IPS-15b (cell line): ENCODE measurements around the gene ELP4.
A peak's percentile ranks its signal among the peaks of the same experiment; 100 is the strongest.

Experiments used
- H3K27me3 ChIP-seq: one replicate; pipeline ENCODE4 v1.6.1; 2013; ENCODE audit warnings: low read length; ENCODE audit not compliant: control insufficient read depth, insufficient read depth
- H3K36me3 ChIP-seq: one replicate; pipeline ENCODE4 v1.6.1; 2013; ENCODE audit warnings: low read length; ENCODE audit not compliant: control insufficient read depth, insufficient read depth
- H3K4me1 ChIP-seq: one replicate; pipeline ENCODE4 v1.6.1; 2013; ENCODE audit warnings: mild to moderate bottlenecking, low read length; ENCODE audit not compliant: control insufficient read depth, insufficient read depth
- H3K4me3 ChIP-seq: one replicate; pipeline ENCODE4 v1.5.1; 2013; ENCODE audit warnings: low read depth, low read length
- H3K9ac ChIP-seq: one replicate; pipeline ENCODE4 v1.6.1; 2013; ENCODE audit warnings: low read depth, mild to moderate bottlenecking, low read length
- H3K9me3 ChIP-seq: one replicate; pipeline ENCODE4 v1.6.1; 2013; ENCODE audit warnings: mild to moderate bottlenecking, low read length; ENCODE audit not compliant: control insufficient read depth, insufficient read depth

The ELP4 gene

GRCh38 chr11:31818874-31819331, 309.3 kb downstream of the ELP4 start:
- H3K36me3 ChIP-seq = no peaks in the 10 kb centered on the region

GRCh38 chr11:31819621-31820437, 310.3 kb downstream of the ELP4 start:
- H3K36me3 ChIP-seq = no peaks in the 10 kb centered on the region
- peaks cover 30% of the 10 kb centered on the region for H3K4me1 ChIP-seq
- H3K9me3 ChIP-seq = no peaks in the 10 kb centered on the region
- no peak overlapping the region for H3K9ac ChIP-seq
- H3K4me3 ChIP-seq = peak overlapping the region; percentile 50
- peaks cover 99% of the 10 kb centered on the region for H3K27me3 ChIP-seq

More at GRCh38 chr11:31818874-31819331, 309.3 kb downstream of the ELP4 start:
- Histone ChIP-seq H3K9me3 (no peaks in the 10 kb centered on the region), H3K27me3 (peaks cover 100% of the 10 kb centered on the region), H3K4me1 (peaks cover 29% of the 10 kb centered on the region), H3K9ac (no peak overlapping the region), H3K4me3 (peak overlapping the region; percentile 60)

- peaks cover 26% of the 10 kb centered on the region for H3K4me1 ChIP-seq
- no peaks in the 10 kb centered on the region for H3K36me3 ChIP-seq
- no peaks in the 10 kb centered on the region for H3K9me3 ChIP-seq
- H3K27me3 ChIP-seq = peaks cover 99% of the 10 kb centered on the region
- H3K9ac ChIP-seq = no peak overlapping the region
- H3K4me3 ChIP-seq = peak overlapping the region; percentile 50
These were observed 310.9 kb downstream of the ELP4 start for GRCh38 chr11:31820438-31820818.

- no peaks in the 10 kb centered on the region for H3K36me3 ChIP-seq
- no peaks in the 10 kb centered on the region for H3K9me3 ChIP-seq
- H3K4me1 ChIP-seq = peaks cover 26% of the 10 kb centered on the region
- H3K9ac ChIP-seq = no peak overlapping the region
- H3K4me3 ChIP-seq = no peak overlapping the region
- peaks cover 98% of the 10 kb centered on the region for H3K27me3 ChIP-seq
These were observed 311.7 kb downstream of the ELP4 start for GRCh38 chr11:31821235-31821764.

- no peaks in the 10 kb centered on the region for H3K9me3 ChIP-seq
- peaks cover 30% of the 10 kb centered on the region for H3K4me1 ChIP-seq
- no peaks in the 10 kb centered on the region for H3K36me3 ChIP-seq
- H3K4me3 ChIP-seq = no peak overlapping the region
- no peak overlapping the region for H3K9ac ChIP-seq
- peaks cover 98% of the 10 kb centered on the region for H3K27me3 ChIP-seq
These were observed 312.2 kb downstream of the ELP4 start for GRCh38 chr11:31821766-31822165.

GRCh38 chr11:31822175-31822926, 312.8 kb downstream of the ELP4 start:
- Histone ChIP-seq H3K9me3 (no peaks in the 10 kb centered on the region), H3K9ac (no peak overlapping the region), H3K27me3 (peaks cover 98% of the 10 kb centered on the region), H3K36me3 (no peaks in the 10 kb centered on the region), H3K4me3 (no peak overlapping the region), H3K4me1 (peaks cover 30% of the 10 kb centered on the region)

- peak overlapping the region; percentile 1 for H3K4me3 ChIP-seq
- peaks cover 33% of the 10 kb centered on the region for H3K4me1 ChIP-seq
- no peaks in the 10 kb centered on the region for H3K9me3 ChIP-seq
- H3K9ac ChIP-seq = no peak overlapping the region
- no peaks in the 10 kb centered on the region for H3K36me3 ChIP-seq
- peaks cover 98% of the 10 kb centered on the region for H3K27me3 ChIP-seq
These were observed 313.5 kb downstream of the ELP4 start for GRCh38 chr11:31822927-31823643.

- no peak overlapping the region for H3K9ac ChIP-seq
- H3K4me1 ChIP-seq = peaks cover 33% of the 10 kb centered on the region
- no peaks in the 10 kb centered on the region for H3K36me3 ChIP-seq
- no peaks in the 10 kb centered on the region for H3K9me3 ChIP-seq
- peaks cover 98% of the 10 kb centered on the region for H3K27me3 ChIP-seq
- H3K4me3 ChIP-seq = peak overlapping the region; percentile 3
These were observed 314.2 kb downstream of the ELP4 start for GRCh38 chr11:31823644-31824331.

- Histone ChIP-seq H3K9ac (no peak overlapping the region), H3K27me3 (peaks cover 97% of the 10 kb centered on the region), H3K4me3 (peak overlapping the region; percentile 45), H3K9me3 (no peaks in the 10 kb centered on the region), H3K36me3 (no peaks in the 10 kb centered on the region), H3K4me1 (peaks cover 34% of the 10 kb centered on the region)
These were observed 314.8 kb downstream of the ELP4 start for GRCh38 chr11:31824332-31824878.

GRCh38 chr11:31824879-31825837, 315.6 kb downstream of the ELP4 start:
- peak overlapping the region; percentile 51 for H3K4me3 ChIP-seq
- H3K4me1 ChIP-seq = peaks cover 36% of the 10 kb centered on the region

More at GRCh38 chr11:31824879-31825837, 315.6 kb downstream of the ELP4 start:
- no peak overlapping the region for H3K9ac ChIP-seq
- no peaks in the 10 kb centered on the region for H3K36me3 ChIP-seq
- peaks cover 96% of the 10 kb centered on the region for H3K27me3 ChIP-seq
- H3K9me3 ChIP-seq = no peaks in the 10 kb centered on the region
